Activated naive CD4-positive, alpha-beta T cell treated with anti-CD3 and anti-CD28 coated beads, Interleukin-2, amount 10 ng/mL, durations not matched to agents 5 hours and 36 hours (primary cell): ENCODE measurements around the gene GALNT16. TPM values are rescaled to one million over a fixed set of nuclear protein-coding genes. Genes with fewer than 3 reads are reported as not detected.

ENCODE experiments used
- total RNA-seq, 2 experiments: library from RNA; stranded (reverse); gene quantifications; one replicate each; pipeline ENCODE4 v1.2.3, GENCODE V29; 2021

Gene GALNT16
- total RNA-seq: not detected

DNA sequence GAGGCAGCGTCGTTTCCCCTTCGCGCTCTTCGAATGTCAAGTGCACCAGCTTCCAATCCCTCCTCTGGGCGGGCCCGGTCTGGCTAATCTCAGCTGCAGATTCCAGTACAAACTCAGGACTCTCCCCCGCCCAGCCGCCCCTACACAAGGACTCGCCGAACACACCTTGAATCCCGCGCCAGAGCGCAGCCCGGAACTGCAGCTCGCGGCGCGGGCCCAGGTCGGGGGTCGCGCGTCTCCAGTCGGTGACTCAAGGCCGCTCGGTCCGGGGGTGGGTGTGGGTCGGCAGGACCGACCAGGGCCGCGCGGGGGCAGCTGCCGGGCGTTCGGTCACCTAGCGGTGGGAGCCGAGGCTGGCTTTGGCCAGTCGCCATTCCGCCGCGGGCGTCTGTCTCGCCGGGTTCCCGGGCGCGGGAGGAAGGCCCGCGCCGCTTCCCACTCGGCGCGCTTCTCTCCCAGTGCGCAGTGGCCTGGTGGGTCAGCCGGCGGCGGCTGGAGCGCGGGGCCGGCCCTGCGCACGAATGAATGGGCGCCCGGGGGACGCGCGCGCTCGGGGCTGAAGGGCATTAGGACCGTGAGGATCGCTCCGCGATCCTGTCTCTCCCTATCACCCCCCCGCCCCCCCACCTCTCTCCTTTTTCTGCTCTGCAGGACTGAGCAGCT, at the start of gene GALNT16:
GALNT16 (plus strand) TSS at position 632 of the 663 bp plus-strand sequence. CDS start 133 bp downstream, outside the sequence.

GRCh38 chr14:69398053-69398817, 138.3 kb downstream of the GALNT16 start, which contains the start of the genes ERH and SLC39A9:
Gene ERH (minus strand): TSS chr14:69398299. CDS start chr14:69398233, 66 bp downstream.
Gene SLC39A9 (plus strand): TSS chr14:69398692. CDS start chr14:69399370, 678 bp downstream.

Other genes with a start within 250 kb of the GALNT16 start
- 10 to 100 TPM; 47.1 to 48.3 TPM for gene DCAF5, start 107.0 kb upstream of the GALNT16 start, total RNA-seq
- gene EXD2, start 68.7 kb upstream of the GALNT16 start, total RNA-seq: 1 to 10 TPM; 5.4 to 5.7 TPM
- 100 to 1,000 TPM; 219 to 229 TPM for gene ERH, start 138.1 kb downstream of the GALNT16 start, total RNA-seq
- 10 to 100 TPM; 40.1 to 40.8 TPM for gene SLC39A9, start 138.5 kb downstream of the GALNT16 start, total RNA-seq
- gene PLEKHD1, start 224.6 kb downstream of the GALNT16 start, total RNA-seq: under 1 TPM; 0.05 to 0.15 TPM